HG03457 (cell line): ENCODE results near the gene TAF9B.
"Not testable (repeated sequence)": the region's sequence is repeated elsewhere in the genome, so short reads cannot be mapped to it uniquely, and the experiment has no call there.

Experiments
- ATAC-seq: cut with Tn5 transposase; IDR thresholded peaks from one replicate; pipeline ENCODE4 v1.9.1; 2021; ENCODE audit warnings: moderate number of reproducible peaks; ENCODE audit not compliant: unreplicated experiment

Gene TAF9B

GRCh38 chrX:78139160-78140123 is at the start of gene TAF9B:
Gene TAF9B, minus strand, starts transcription at chrX:78139650. Its CDS starts 39 bp downstream, at chrX:78139611.
- peak; percentile 92 for ATAC-seq

- ATAC-seq, result no peak
Observed at GRCh38 chrX:78182881-78183280, 43.4 kb upstream of the TAF9B start.

- ATAC-seq, result no peak
Observed at GRCh38 chrX:78181307-78181706, 41.9 kb upstream of the TAF9B start.

GRCh38 chrX:78168065-78168464 is 28.6 kb upstream of the TAF9B start:
- ATAC-seq, result no peak

- no peak for ATAC-seq
Observed at GRCh38 chrX:78165425-78165824, 26.0 kb upstream of the TAF9B start.

- ATAC-seq, result not testable (repeated sequence)
Observed at GRCh38 chrX:78163175-78163574, 23.7 kb upstream of the TAF9B start.

GRCh38 chrX:78160711-78161110 is 21.3 kb upstream of the TAF9B start:
- not testable (repeated sequence) for ATAC-seq

GRCh38 chrX:78157846-78158245 is 18.4 kb upstream of the TAF9B start:
- ATAC-seq, result not testable (repeated sequence)

GRCh38 chrX:78157373-78157772 is 17.9 kb upstream of the TAF9B start:
- not testable (repeated sequence) for ATAC-seq

GRCh38 chrX:78147002-78147540 is 7.6 kb upstream of the TAF9B start:
- ATAC-seq, result not testable (repeated sequence)

GRCh38 chrX:78140206-78140605 is 756 bp upstream of the TAF9B start:
- no peak for ATAC-seq

- no peak for ATAC-seq
Observed at GRCh38 chrX:78133238-78133960, 6.1 kb downstream of the TAF9B start.

GRCh38 chrX:78131117-78131516 is 8.3 kb downstream of the TAF9B start:
- ATAC-seq, result no peak

- no peak for ATAC-seq
Observed at GRCh38 chrX:78130396-78130795, 9.1 kb downstream of the TAF9B start.

GRCh38 chrX:78129714-78130113 is 9.7 kb downstream of the TAF9B start:
- ATAC-seq, result no peak

GRCh38 chrX:78125781-78126180 is 13.7 kb downstream of the TAF9B start:
- ATAC-seq, result not testable (repeated sequence)

GRCh38 chrX:78125148-78125547 is 14.3 kb downstream of the TAF9B start:
- no peak for ATAC-seq

- ATAC-seq, result no peak
Observed at GRCh38 chrX:78124307-78124706, 15.1 kb downstream of the TAF9B start.

- no peak for ATAC-seq
Observed at GRCh38 chrX:78123190-78123589, 16.3 kb downstream of the TAF9B start.

GRCh38 chrX:78119521-78120227 is 19.8 kb downstream of the TAF9B start:
- ATAC-seq, result no peak

- no peak for ATAC-seq
Observed at GRCh38 chrX:78118628-78119027, 20.8 kb downstream of the TAF9B start.
